ENCODE results near the gene GOSR1. TPM values are rescaled to one million over a fixed set of nuclear protein-coding genes. Genes with fewer than 3 reads are reported as not detected.
"Not testable (repeated sequence)": the region's sequence is repeated elsewhere in the genome, so short reads cannot be mapped to it uniquely, and the experiment has no call there.

The GOSR1 gene
- total RNA-seq, 1 experiment from 2014 or later = 31.5 TPM

GRCh38 chr17:30536846-30537245, 59.6 kb downstream of the GOSR1 start:
- not testable (repeated sequence) for DNase-seq; H3K27ac ChIP-seq (ENCODE audit: low read length); H3K9ac ChIP-seq (ENCODE audit: low read length); H3K79me2 ChIP-seq (ENCODE audit: low read length); H3K4me3 ChIP-seq (ENCODE audit: low read length); H3K36me3 ChIP-seq (ENCODE audit: insufficient read depth, low read length); H2AFZ ChIP-seq (ENCODE audit: low read length); H3K4me2 ChIP-seq (ENCODE audit: low read depth, low read length, poor library complexity, severe bottlenecking); H3K27me3 ChIP-seq (ENCODE audit: low read length); H3K9me3 ChIP-seq (ENCODE audit: low read length); H4K20me1 ChIP-seq (ENCODE audit: insufficient read depth, low read depth, low read length); H3K9me2 ChIP-seq (replicated peaks; ENCODE audit: insufficient read depth, low read length); H3K4me1 ChIP-seq (ENCODE audit: low read length)

- not testable (repeated sequence) for H3K9me3 ChIP-seq (ENCODE audit: low read length); H3K9me2 ChIP-seq (replicated peaks; ENCODE audit: insufficient read depth, low read length); DNase-seq; H3K27ac ChIP-seq (ENCODE audit: low read length); H3K9ac ChIP-seq (ENCODE audit: low read length); H3K36me3 ChIP-seq (ENCODE audit: insufficient read depth, low read length); H2AFZ ChIP-seq (ENCODE audit: low read length); H4K20me1 ChIP-seq (ENCODE audit: insufficient read depth, low read depth, low read length); H3K4me1 ChIP-seq (ENCODE audit: low read length); H3K4me2 ChIP-seq (ENCODE audit: low read depth, low read length, poor library complexity, severe bottlenecking); H3K79me2 ChIP-seq (ENCODE audit: low read length); H3K27me3 ChIP-seq (ENCODE audit: low read length); H3K4me3 ChIP-seq (ENCODE audit: low read length)
Measured at GRCh38 chr17:30537667-30538066, 60.5 kb downstream of the GOSR1 start.

- Histone ChIP-seq H3K9me3 (ENCODE audit: low read length) (no peaks in the 10 kb centered on the region), H2AFZ (ENCODE audit: low read length) (no peak overlapping the region), H3K4me1 (ENCODE audit: low read length) (no peaks in the 10 kb centered on the region), H3K4me3 (ENCODE audit: low read length) (no peak overlapping the region), H3K9ac (ENCODE audit: low read length) (no peak overlapping the region), H3K4me2 (ENCODE audit: low read depth, low read length, poor library complexity, severe bottlenecking) (no peak overlapping the region), H3K36me3 (ENCODE audit: insufficient read depth, low read length) (no peaks in the 10 kb centered on the region), H3K9me2 (replicated peaks; ENCODE audit: insufficient read depth, low read length) (no peaks in the 10 kb centered on the region), H3K27ac (ENCODE audit: low read length) (no peak overlapping the region), H3K79me2 (ENCODE audit: low read length) (no peaks in the 10 kb centered on the region), H3K27me3 (ENCODE audit: low read length) (no peaks in the 10 kb centered on the region), H4K20me1 (ENCODE audit: insufficient read depth, low read depth, low read length) (0 out of 2 replicates have a peak, but pooled peaks cover 3% of the 10 kb centered on the region)
- no peak for DNase-seq
Measured at GRCh38 chr17:30541802-30542201, 64.6 kb downstream of the GOSR1 start.

DNA sequence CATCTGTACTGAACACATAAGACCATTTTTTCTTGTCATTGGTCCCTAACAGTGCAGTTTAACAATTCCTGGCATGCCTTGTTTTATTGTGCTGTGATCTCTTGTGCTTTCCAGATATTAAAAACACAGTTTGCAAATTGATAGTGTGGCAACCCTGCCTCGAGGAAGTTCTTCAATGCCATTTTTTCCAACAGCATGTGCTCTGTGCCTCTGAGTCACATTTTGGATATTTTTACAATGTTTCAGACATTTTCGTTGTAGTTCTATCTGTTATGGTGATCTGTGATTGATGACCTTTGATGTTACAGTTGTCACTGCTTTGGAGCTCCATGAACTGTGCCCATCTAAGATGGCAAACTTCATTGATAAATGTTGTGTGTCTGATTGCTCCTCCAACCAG, 66.2 kb downstream of the GOSR1 start:
- Histone ChIP-seq H3K4me2 (ENCODE audit: low read depth, low read length, poor library complexity, severe bottlenecking) (no peak overlapping the region), H3K79me2 (ENCODE audit: low read length) (no peaks in the 10 kb centered on the region), H3K4me1 (ENCODE audit: low read length) (no peaks in the 10 kb centered on the region), H3K27me3 (ENCODE audit: low read length) (no peaks in the 10 kb centered on the region), H2AFZ (ENCODE audit: low read length) (no peak overlapping the region), H3K9me3 (ENCODE audit: low read length) (no peaks in the 10 kb centered on the region), H4K20me1 (ENCODE audit: insufficient read depth, low read depth, low read length) (0 out of 2 replicates have a peak, but pooled peaks cover 3% of the 10 kb centered on the region), H3K27ac (ENCODE audit: low read length) (no peak overlapping the region), H3K4me3 (ENCODE audit: low read length) (no peak overlapping the region), H3K9me2 (replicated peaks; ENCODE audit: insufficient read depth, low read length) (no peaks in the 10 kb centered on the region), H3K9ac (ENCODE audit: low read length) (no peak overlapping the region), H3K36me3 (ENCODE audit: insufficient read depth, low read length) (no peaks in the 10 kb centered on the region)
- no peak for DNase-seq

DNA sequence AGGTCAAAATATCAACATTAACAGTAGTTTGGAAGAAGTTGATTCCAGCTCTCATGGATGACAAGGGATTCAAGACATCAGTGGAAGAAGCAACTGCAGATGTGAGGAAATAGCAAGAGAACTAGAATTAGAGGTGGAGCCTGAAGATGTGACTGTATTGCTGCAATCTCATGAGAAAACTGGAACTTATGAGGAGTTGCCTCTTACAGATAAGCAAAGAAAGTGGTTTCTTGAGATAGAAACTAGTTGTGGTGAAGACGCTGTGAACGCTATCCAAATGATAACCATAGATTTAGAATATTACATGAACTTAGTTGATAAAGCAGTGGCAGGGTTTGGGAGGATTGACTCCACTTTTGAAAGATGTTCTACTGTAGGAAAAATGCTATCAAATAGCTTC, 67.8 kb downstream of the GOSR1 start:
- Histone ChIP-seq H4K20me1 (ENCODE audit: insufficient read depth, low read depth, low read length) (no peaks in the 10 kb centered on the region), H3K79me2 (ENCODE audit: low read length) (no peaks in the 10 kb centered on the region), H3K9ac (ENCODE audit: low read length) (no peak overlapping the region), H2AFZ (ENCODE audit: low read length) (no peak overlapping the region), H3K4me2 (ENCODE audit: low read depth, low read length, poor library complexity, severe bottlenecking) (no peak overlapping the region), H3K4me1 (ENCODE audit: low read length) (0 out of 2 replicates have a peak, but pooled peaks cover 3% of the 10 kb centered on the region), H3K9me2 (replicated peaks; ENCODE audit: insufficient read depth, low read length) (no peaks in the 10 kb centered on the region), H3K36me3 (ENCODE audit: insufficient read depth, low read length) (no peaks in the 10 kb centered on the region), H3K9me3 (ENCODE audit: low read length) (no peaks in the 10 kb centered on the region), H3K27me3 (ENCODE audit: low read length) (no peaks in the 10 kb centered on the region), H3K27ac (ENCODE audit: low read length) (no peak overlapping the region), H3K4me3 (ENCODE audit: low read length) (no peak overlapping the region)
- no peak for DNase-seq

- Histone ChIP-seq H3K9ac (ENCODE audit: low read length) (no peak overlapping the region), H3K36me3 (ENCODE audit: insufficient read depth, low read length) (no peaks in the 10 kb centered on the region), H3K79me2 (ENCODE audit: low read length) (no peaks in the 10 kb centered on the region), H2AFZ (ENCODE audit: low read length) (no peak overlapping the region), H3K27ac (ENCODE audit: low read length) (no peak overlapping the region), H3K9me2 (replicated peaks; ENCODE audit: insufficient read depth, low read length) (no peaks in the 10 kb centered on the region), H3K4me1 (ENCODE audit: low read length) (peaks cover 11% of the 10 kb centered on the region), H4K20me1 (ENCODE audit: insufficient read depth, low read depth, low read length) (no peaks in the 10 kb centered on the region), H3K4me3 (ENCODE audit: low read length) (no peak overlapping the region), H3K9me3 (ENCODE audit: low read length) (no peaks in the 10 kb centered on the region), H3K27me3 (ENCODE audit: low read length) (no peaks in the 10 kb centered on the region), H3K4me2 (ENCODE audit: low read depth, low read length, poor library complexity, severe bottlenecking) (no peak overlapping the region)
- no peak for DNase-seq
Measured at GRCh38 chr17:30547778-30548573, 70.8 kb downstream of the GOSR1 start.

- H3K4me3 ChIP-seq (ENCODE audit: low read length); H3K36me3 ChIP-seq (ENCODE audit: insufficient read depth, low read length); H3K9me3 ChIP-seq (ENCODE audit: low read length); H3K9me2 ChIP-seq (replicated peaks; ENCODE audit: insufficient read depth, low read length); H2AFZ ChIP-seq (ENCODE audit: low read length); H4K20me1 ChIP-seq (ENCODE audit: insufficient read depth, low read depth, low read length); H3K79me2 ChIP-seq (ENCODE audit: low read length); H3K27me3 ChIP-seq (ENCODE audit: low read length); H3K4me2 ChIP-seq (ENCODE audit: low read depth, low read length, poor library complexity, severe bottlenecking); H3K27ac ChIP-seq (ENCODE audit: low read length); DNase-seq; H3K9ac ChIP-seq (ENCODE audit: low read length): not testable (repeated sequence)
- H3K4me1 ChIP-seq (ENCODE audit: low read length) = peaks cover 11% of the 10 kb centered on the region
Measured at GRCh38 chr17:30549181-30549580, 72.0 kb downstream of the GOSR1 start.

DNA sequence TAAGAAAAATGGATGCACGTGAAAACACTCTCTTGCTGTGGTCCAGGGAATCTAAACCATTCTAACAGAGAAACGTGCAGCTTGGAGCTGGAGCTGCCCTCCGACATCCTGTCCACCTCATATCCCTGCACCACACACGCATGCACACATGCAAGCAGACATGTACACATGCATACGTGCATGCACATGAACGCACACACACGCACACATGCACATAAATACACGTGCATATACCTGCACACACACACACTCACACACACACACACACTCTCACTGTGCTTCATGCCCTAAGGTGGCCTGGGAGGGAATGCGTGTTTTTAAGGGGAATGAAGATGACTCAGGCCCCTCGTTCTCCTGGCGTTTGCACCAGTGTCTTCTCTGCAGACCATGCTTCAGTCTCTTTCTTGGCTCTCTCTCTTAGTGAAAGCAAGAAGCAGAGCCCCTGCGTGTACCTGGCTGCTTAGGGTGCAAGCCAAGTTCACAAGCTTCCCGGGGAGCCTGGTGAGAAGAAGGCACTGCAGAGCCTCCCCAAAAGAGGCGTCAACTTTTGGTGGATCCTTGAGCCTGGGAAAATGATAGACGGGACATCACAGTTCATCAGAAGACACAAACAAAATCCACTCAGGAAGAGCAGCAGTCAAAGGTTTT, 72.8 kb downstream of the GOSR1 start:
- Histone ChIP-seq H2AFZ (ENCODE audit: low read length) (no peak overlapping the region), H3K4me3 (ENCODE audit: low read length) (no peak overlapping the region), H3K9me2 (replicated peaks; ENCODE audit: insufficient read depth, low read length) (no peaks in the 10 kb centered on the region), H3K4me2 (ENCODE audit: low read depth, low read length, poor library complexity, severe bottlenecking) (no peak overlapping the region), H3K27me3 (ENCODE audit: low read length) (no peaks in the 10 kb centered on the region), H4K20me1 (ENCODE audit: insufficient read depth, low read depth, low read length) (no peaks in the 10 kb centered on the region), H3K4me1 (ENCODE audit: low read length) (peaks cover 11% of the 10 kb centered on the region), H3K9me3 (ENCODE audit: low read length) (no peaks in the 10 kb centered on the region), H3K36me3 (ENCODE audit: insufficient read depth, low read length) (no peaks in the 10 kb centered on the region), H3K9ac (ENCODE audit: low read length) (no peak overlapping the region), H3K27ac (ENCODE audit: low read length) (no peak overlapping the region), H3K79me2 (ENCODE audit: low read length) (no peaks in the 10 kb centered on the region)
- no peak for DNase-seq
